Left hindlimb (tissue), 1 donor: Measurements from ENCODE around the gene PIGX.
"Not testable (repeated sequence)": the region's sequence is repeated elsewhere in the genome, so short reads cannot be mapped to it uniquely, and the experiment has no call there.

Experiments
- DNase-seq: peaks from one replicate; pipeline ENCODE4 v3.0.0-alpha.2; 2018

Gene PIGX

GRCh38 chr3:196706327-196706726 lies 5.8 kb upstream of the PIGX start:
- DNase-seq = no peak

DNA sequence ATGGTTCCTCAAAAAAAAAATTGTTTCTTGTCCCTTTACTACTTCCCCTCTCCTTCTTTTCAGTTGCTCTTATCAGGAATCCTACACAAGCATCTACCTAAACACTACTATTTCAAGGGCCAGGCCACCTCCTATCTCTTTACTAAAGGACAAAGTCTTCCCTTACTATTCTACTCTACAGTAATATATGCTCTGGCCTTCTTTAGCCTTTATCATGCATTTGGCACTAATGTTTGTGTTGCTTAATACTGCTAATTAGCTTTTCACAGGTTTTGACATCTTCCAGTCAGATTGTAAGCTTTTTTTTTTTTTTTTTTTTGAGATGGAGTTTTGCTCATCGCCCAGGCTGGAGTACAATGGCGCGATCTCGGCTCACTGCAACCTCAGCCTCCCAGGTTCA lies 5.4 kb upstream of the PIGX start:
- no peak for DNase-seq

DNA sequence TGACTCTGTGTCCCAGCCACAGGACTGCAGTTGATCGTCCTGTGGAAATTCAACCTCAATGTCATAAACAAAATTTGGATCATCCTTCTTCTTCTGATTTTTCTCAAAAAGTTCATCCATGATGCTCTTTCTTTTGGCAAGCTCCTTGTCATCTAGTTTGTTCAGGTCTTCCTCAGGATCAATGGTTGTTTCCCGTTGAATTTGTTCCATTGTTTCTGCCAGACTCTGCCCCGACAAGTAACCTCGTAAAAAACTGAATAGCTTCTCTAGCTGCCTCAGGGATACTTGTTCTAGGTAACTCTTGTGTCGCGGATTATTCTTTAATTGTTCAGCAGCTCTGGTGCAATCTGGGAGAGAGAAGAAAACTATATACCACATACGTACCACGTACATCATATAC lies 4.6 kb upstream of the PIGX start:
- no peak for DNase-seq

GRCh38 chr3:196708467-196708866 lies 3.7 kb upstream of the PIGX start:
- no peak for DNase-seq

DNA sequence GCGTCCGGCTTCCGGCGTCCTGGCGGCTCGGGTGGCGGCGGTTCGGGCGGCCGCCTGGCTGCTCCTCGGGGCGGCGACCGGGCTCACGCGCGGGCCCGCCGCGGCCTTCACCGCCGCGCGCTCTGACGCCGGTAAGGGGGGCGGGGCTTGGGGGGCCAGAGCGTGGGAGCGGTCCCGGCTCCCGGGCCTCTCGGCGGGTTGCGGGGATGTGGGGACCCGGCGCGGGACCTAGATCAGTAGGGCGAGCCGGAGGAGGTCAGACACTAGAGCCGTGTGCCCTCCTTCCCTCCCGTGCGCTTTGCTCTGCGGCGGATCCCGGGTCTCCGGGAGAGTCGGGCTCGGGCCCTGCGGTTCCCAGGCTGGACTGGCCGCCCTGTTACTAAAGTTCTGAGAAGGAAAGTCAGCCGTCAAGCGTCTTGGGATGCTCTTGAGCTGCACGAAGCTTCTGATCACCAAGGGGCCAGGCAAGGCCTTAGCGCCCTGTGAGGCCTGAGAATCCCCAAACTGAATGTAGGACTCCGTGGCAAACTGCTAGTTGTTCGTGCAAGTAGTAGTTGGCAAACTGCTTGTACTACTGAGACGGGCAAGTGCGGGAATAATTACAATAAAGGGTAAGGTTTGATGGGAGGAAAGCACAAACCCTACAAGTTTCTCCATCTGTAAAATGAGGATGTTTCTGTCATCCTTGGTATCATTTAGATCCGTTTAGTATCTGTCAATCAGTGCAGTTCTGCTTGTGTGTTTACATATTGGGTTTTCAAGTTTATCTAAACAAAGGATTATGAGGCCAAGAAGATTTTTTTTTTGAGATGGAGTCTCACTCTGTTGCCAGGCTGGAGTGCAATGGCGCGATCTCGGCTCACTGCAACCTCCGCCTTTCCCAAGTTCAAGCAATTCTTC lies 587 bp downstream of the PIGX start:
- no peak for DNase-seq

DNA sequence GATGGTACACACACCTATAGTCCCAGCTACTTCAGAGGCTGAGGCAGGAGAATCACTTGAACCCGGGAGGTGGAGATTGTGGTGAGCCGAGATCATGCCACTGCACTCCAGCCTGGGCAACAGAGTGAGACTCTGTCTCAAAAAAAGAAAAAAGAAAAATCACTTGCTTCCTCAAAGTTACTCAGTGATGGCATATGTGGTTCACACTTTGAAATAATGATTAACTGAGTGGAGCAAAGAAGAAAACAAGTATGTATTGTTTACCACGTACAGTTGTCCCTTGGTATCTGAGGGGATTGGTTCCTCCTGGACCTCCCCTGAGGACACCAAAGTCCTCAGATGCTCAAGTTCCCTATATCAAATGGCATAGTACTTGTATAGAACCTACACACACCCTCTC lies 5.0 kb downstream of the PIGX start:
- not testable (repeated sequence) for DNase-seq

- no peak for DNase-seq
Observed at GRCh38 chr3:196721097-196721496, 8.9 kb downstream of the PIGX start.

- no peak for DNase-seq
Observed at GRCh38 chr3:196726788-196727675, 14.9 kb downstream of the PIGX start.

- no peak for DNase-seq
Observed at GRCh38 chr3:196735751-196736150, 23.6 kb downstream of the PIGX start.

- no peak for DNase-seq
Observed at GRCh38 chr3:196736670-196737374, 24.6 kb downstream of the PIGX start.

DNA sequence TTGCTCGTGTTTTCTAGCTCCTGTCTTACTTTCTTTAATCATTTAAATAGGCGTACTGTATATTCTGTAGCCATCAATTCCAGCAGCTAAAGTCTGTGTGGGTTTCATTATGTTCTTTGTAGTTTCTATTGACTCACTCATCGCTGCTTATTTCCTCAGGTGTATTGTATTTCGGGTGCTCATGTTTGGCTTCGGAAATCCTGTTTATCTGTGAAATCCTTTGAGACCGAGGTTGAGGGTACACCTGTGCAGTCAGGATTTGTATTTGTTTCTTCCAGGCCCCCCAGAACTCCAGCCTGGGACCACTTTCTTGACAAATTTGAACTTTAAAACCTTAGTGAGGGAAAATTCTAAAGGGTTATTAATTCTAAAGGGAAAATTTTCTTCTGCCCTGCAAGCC lies 25.5 kb downstream of the PIGX start:
- DNase-seq = no peak

DNA sequence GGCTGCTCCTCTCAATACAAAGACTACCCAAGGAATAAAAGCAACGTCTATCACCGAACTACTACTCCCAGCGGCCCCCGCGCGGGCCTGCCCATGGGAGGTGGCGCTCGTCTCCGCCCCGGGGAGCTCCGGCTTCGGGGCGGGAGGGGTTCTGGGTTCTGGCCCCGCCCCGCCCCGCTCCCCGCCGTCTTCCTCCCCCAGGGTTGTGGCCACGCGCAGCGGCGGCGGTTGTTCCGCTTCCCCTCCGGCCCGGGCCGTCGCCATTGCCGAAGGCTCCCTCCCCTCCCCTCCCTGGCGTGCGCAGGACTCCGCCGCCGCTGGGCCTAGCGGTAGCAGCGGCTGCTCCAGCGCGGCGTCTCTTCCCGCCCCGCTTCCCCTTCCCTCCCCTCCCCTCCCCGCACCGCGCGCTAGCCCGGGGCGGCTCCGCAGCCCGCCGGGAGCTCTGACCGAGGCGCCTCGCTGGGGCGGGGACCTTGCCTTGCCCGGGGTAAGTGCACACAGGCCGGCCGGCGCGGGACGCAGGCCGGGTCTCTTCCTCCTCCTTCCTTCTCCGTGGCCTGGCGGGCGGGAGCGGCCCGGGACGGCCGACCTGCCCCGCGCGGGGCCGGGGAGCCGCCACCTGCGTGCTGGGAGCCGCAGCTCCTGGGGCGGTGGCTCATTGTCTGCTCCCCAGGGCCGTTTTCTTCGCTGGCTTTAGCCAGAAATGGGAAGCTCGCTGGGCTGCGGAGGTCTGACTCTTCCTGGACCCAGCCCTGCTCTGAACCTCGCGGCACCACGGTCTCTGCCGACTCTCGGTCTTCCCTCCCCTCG lies 27.7 kb downstream of the PIGX start, which contains the start of gene PAK2:
PAK2 (plus strand) TSS at position 187 of the 810 bp plus-strand sequence. CDS start 42,790 bp downstream, outside the sequence.
- peak; percentile 94 for DNase-seq

DNA sequence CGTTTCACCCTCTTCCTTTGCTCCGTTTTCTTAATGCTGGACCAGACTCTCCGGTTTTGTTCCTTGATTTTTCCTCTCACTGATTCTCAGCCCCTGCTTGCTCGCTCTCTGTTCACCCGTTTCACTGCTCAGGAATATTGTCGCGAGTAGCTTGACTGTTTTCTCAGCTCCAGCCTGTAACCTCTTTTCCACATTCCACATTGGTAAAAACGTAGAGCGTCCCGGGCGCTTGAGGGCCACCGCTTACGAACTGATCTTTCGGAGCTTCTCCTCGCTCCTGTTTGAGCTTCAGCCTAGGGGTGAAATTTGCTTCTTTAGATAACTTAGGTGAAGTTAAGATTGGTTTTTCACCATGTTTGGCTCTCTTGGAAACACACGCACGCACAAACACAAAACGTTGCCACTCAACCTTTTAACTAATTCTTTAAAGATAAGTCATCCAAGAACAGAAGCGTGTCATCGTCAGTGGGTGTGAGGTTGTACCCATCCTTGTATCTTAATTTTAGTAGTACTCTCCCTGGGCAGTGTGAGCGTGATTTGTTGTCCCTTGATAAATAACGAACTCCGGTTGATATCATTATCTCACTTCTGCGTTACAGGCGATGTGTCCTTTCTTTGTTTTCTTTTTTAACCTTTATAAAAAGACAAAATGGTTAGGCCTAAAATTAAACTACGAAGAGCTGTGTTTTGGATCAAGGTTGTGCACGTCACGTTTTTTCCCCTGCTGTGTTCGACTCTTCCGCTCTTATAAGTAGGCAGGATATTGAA lies 28.5 kb downstream of the PIGX start:
- DNase-seq = peak; percentile 57

- no peak for DNase-seq
Observed at GRCh38 chr3:196741249-196741889, 29.2 kb downstream of the PIGX start.

DNA sequence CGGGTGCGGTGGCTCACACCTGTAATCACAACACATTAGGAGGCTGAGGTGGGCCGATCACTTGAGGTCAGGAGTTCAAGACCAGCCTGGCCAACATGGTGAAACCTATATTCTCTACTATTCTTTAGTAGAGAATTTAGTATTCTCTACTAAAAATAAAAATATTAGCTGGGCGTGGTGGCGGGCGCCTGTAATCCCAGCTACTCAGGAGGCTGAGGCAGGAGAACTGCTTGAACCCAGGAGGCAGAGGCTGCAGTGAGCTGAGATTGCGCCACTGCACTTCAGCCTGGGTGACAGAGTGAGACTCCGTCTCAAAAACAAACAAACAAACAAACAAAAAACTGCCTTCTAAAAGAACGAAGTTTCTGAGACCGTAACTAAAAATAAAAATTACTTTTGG lies 31.4 kb downstream of the PIGX start:
- not testable (repeated sequence) for DNase-seq

DNA sequence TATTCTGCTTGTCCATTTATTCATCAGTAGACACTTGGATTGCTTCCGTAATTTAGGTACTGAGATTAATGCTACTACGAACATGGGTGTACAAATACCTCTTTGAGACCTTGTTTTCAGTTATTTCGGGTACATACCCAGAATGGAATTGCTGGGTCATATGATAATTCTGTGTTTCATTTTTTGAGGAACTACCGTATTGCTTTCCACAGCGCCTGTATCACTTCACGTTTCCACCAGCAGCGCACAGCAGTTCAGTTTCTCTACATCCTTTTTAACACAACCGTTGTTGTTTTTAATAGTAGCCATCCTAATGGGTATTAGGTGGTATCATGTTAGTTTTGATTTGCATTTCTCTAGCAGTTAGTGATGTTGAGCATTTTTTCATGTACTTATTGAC lies 36.9 kb downstream of the PIGX start:
- DNase-seq = no peak

GRCh38 chr3:196753201-196753600 lies 41.0 kb downstream of the PIGX start:
- DNase-seq = no peak

DNA sequence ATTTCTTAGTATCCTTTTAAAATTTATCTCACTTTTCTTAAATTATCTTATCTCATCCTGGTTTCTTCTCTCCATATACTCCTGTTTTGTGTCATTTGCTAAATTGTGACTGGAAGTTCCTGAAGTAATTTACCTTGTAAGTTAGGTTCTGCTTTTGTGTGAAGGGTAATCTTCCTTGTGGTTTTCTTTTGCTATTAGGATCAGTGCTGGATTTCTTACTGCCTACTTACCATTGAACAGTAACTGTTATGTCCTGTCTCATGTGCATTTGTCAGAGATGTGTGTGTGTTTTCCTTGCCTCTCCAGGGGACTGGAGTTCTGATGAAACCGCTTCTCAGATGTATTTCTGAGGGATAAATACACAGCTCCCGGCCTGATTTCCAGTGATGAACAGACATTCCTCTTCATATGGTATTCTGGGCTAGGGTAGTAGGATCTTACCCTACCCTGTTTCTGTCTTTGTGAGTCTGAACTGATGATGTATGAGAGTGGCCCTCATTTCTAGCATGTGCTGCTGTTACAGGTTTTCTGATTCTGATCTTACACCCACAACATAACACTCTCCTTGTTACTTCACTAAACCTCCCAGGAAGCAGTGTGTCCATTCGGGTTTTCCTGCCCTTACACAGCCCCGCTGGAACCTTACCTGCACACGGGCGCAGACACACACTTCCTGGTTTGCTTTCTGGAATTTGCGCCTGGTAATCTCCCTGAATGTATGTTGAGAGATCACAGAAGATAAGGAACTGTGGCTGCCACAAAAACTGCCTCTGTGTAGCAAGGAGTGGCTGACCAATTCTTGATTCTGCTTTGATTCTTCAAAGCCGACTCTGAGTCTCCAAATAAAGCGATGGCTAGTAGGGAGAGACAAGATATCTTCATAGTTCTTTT lies 42.2 kb downstream of the PIGX start:
- no peak for DNase-seq

DNA sequence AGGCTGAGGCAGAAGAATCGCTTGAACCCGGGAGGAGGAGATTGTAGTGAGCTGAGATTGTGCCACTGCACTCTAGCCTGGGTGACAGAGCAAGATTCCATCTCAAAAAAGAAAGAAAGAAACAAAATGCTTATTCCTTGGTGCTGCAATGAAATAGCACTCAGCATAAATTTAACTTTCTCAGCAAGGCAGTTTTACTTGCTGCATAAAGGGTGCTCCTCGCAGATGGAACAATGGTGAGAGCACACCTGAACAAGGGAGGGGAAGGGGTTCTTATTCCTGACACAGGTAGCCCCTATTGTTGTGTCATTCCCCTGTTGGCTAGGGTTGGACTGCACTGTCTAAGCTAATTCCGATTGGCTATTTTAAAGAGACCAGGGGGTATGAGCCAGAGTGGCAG lies 44.6 kb downstream of the PIGX start:
- no peak for DNase-seq
